ENCODE results near the gene USP7.

DNA sequence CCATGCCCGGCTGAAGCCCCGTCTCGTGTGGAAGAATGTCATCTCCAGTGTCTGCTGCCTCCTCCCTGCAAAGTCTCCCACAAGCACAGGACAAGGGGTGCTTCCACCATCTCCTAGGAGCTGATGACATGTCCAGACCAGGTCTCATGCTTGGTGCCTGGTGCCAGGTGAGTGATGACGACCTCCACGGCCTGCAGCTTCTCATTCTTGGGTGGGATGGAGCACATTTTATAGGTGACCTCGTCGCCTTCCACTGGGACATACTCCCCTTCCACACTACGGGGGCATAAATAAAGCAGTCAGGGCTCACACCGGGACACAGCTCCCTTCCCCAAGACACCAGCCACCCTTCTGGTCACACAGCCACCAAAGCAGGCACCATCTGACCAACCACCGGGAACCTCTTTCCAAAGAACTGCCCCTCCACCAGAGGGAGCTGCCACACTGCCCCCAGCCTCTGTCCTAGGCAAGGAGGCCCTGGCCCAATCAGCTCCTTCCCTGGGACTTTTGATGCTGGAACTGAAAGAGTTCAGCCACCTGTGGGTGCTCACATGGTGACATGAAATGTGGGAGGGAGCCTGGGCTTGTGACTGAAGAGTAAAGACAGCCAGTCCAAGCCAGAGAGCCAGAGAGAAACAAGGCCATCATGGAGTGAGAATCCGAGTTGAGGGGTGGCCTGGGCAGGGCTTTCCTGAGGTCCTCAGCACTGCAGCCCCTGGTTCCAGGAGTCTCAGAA lies 108.5 kb downstream of the USP7 start:
- TF ChIP-seq, protein P1, sequence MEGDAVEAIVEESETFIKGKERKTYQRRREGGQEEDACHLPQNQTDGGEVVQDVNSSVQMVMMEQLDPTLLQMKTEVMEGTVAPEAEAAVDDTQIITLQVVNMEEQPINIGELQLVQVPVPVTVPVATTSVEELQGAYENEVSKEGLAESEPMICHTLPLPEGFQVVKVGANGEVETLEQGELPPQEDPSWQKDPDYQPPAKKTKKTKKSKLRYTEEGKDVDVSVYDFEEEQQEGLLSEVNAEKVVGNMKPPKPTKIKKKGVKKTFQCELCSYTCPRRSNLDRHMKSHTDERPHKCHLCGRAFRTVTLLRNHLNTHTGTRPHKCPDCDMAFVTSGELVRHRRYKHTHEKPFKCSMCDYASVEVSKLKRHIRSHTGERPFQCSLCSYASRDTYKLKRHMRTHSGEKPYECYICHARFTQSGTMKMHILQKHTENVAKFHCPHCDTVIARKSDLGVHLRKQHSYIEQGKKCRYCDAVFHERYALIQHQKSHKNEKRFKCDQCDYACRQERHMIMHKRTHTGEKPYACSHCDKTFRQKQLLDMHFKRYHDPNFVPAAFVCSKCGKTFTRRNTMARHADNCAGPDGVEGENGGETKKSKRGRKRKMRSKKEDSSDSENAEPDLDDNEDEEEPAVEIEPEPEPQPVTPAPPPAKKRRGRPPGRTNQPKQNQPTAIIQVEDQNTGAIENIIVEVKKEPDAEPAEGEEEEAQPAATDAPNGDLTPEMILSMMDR (IDR thresholded peaks at IDR 0.05; ENCODE audit: low read length): peak; percentile 31
- TF ChIP-seq EZH2 (optimal IDR thresholded peaks at IDR 0.05; ENCODE audit: low read depth, low read length): no peak
